MG63 (cell line): ENCODE measurements around the gene FGGY. TPM values are rescaled to one million over a fixed set of nuclear protein-coding genes. Genes with fewer than 3 reads are reported as not detected.
A peak's percentile ranks its signal among the peaks of the same experiment; 100 is the strongest.

Experiments used
- DNase-seq: peaks from one replicate; pipeline ENCODE4 v3.0.0-alpha.2; 2020
- H3K27me3 ChIP-seq: fragments of 250-450 bp; sonication (Bioruptor Pico); 2 replicates; pipeline ENCODE4 v1.5.1; 2020; ENCODE audit warnings: mild to moderate bottlenecking, moderate library complexity
- H3K36me3 ChIP-seq: fragments of 250-450 bp; sonication (Bioruptor Pico); 2 replicates; pipeline ENCODE4 v1.5.1; 2020; ENCODE audit warnings: mild to moderate bottlenecking, moderate library complexity
- H3K4me3 ChIP-seq: fragments of 250-450 bp; sonication (Bioruptor Pico); 2 replicates; pipeline ENCODE4 v1.5.1; 2020; ENCODE audit warnings: mild to moderate bottlenecking, moderate library complexity
- H3K9me3 ChIP-seq: fragments of 250-450 bp; sonication (Bioruptor Pico); 2 replicates; pipeline ENCODE4 v1.5.1; 2020; ENCODE audit warnings: mild to moderate bottlenecking, moderate library complexity
- total RNA-seq: library from RNA; depleted of rRNA; stranded (reverse); fragments of >200 nt; shearing (Covaris generic); gene quantifications from 2 replicates; pipeline ENCODE4 v1.2.3, GENCODE V29; 2014; ENCODE audit warnings: low replicate concordance

The FGGY gene
- total RNA-seq, 1 experiment from 2014 or later = 15.4 TPM

GRCh38 chr1:59429656-59430055 lies 132.8 kb downstream of the FGGY start:
- Histone ChIP-seq H3K9me3 (no peaks in the 10 kb centered on the region), H3K4me3 (no peak overlapping the region), H3K27me3 (no peaks in the 10 kb centered on the region), H3K36me3 (no peaks in the 10 kb centered on the region)
- DNase-seq = no peak

GRCh38 chr1:59431566-59432294 lies 134.8 kb downstream of the FGGY start:
- Histone ChIP-seq H3K27me3 (no peaks in the 10 kb centered on the region), H3K36me3 (no peaks in the 10 kb centered on the region), H3K4me3 (no peak overlapping the region), H3K9me3 (no peaks in the 10 kb centered on the region)
- DNase-seq = no peak

GRCh38 chr1:59432531-59433439 lies 135.9 kb downstream of the FGGY start:
- Histone ChIP-seq H3K4me3 (no peak overlapping the region), H3K36me3 (no peaks in the 10 kb centered on the region), H3K27me3 (no peaks in the 10 kb centered on the region), H3K9me3 (no peaks in the 10 kb centered on the region)
- DNase-seq = no peak

- peak; percentile 79 for DNase-seq
- Histone ChIP-seq H3K4me3 (no peak overlapping the region), H3K9me3 (no peaks in the 10 kb centered on the region), H3K27me3 (no peaks in the 10 kb centered on the region), H3K36me3 (no peaks in the 10 kb centered on the region)
Observed at GRCh38 chr1:59433440-59433813, 136.5 kb downstream of the FGGY start.

GRCh38 chr1:59434336-59434735 lies 137.4 kb downstream of the FGGY start:
- peak; percentile 76 for DNase-seq
- Histone ChIP-seq H3K9me3 (no peaks in the 10 kb centered on the region), H3K4me3 (no peak overlapping the region), H3K36me3 (no peaks in the 10 kb centered on the region), H3K27me3 (no peaks in the 10 kb centered on the region)

- Histone ChIP-seq H3K4me3 (no peak overlapping the region), H3K27me3 (no peaks in the 10 kb centered on the region), H3K9me3 (no peaks in the 10 kb centered on the region), H3K36me3 (no peaks in the 10 kb centered on the region)
- no peak for DNase-seq
Observed at GRCh38 chr1:59436637-59437036, 139.7 kb downstream of the FGGY start.

GRCh38 chr1:59438058-59438560 lies 141.2 kb downstream of the FGGY start:
- no peak overlapping the region for H3K4me3 ChIP-seq
- no peaks in the 10 kb centered on the region for H3K9me3 ChIP-seq
- no peak for DNase-seq
- H3K27me3 ChIP-seq = no peaks in the 10 kb centered on the region
- no peaks in the 10 kb centered on the region for H3K36me3 ChIP-seq

GRCh38 chr1:59442492-59442891 lies 145.6 kb downstream of the FGGY start:
- H3K4me3 ChIP-seq = no peak overlapping the region
- no peak for DNase-seq
- H3K36me3 ChIP-seq = no peaks in the 10 kb centered on the region
- no peaks in the 10 kb centered on the region for H3K9me3 ChIP-seq
- H3K27me3 ChIP-seq = no peaks in the 10 kb centered on the region

- Histone ChIP-seq H3K4me3 (no peak overlapping the region), H3K36me3 (no peaks in the 10 kb centered on the region), H3K9me3 (no peaks in the 10 kb centered on the region), H3K27me3 (no peaks in the 10 kb centered on the region)
- peak; percentile 35 for DNase-seq
Observed at GRCh38 chr1:59443310-59443709, 146.4 kb downstream of the FGGY start.

GRCh38 chr1:59444520-59444919 lies 147.6 kb downstream of the FGGY start:
- H3K9me3 ChIP-seq = no peaks in the 10 kb centered on the region
- H3K27me3 ChIP-seq = no peaks in the 10 kb centered on the region
- no peaks in the 10 kb centered on the region for H3K36me3 ChIP-seq
- no peak overlapping the region for H3K4me3 ChIP-seq
- no peak for DNase-seq

- peak; percentile 79 for DNase-seq
- H3K36me3 ChIP-seq = no peaks in the 10 kb centered on the region
- no peaks in the 10 kb centered on the region for H3K27me3 ChIP-seq
- no peak overlapping the region for H3K4me3 ChIP-seq
- H3K9me3 ChIP-seq = no peaks in the 10 kb centered on the region
Observed at GRCh38 chr1:59445040-59445439, 148.1 kb downstream of the FGGY start.

- H3K27me3 ChIP-seq = no peaks in the 10 kb centered on the region
- H3K36me3 ChIP-seq = no peaks in the 10 kb centered on the region
- no peak overlapping the region for H3K4me3 ChIP-seq
- peak; percentile 31 for DNase-seq
- no peaks in the 10 kb centered on the region for H3K9me3 ChIP-seq
Observed at GRCh38 chr1:59446257-59446901, 149.5 kb downstream of the FGGY start.

GRCh38 chr1:59452026-59452425 lies 155.1 kb downstream of the FGGY start:
- Histone ChIP-seq H3K4me3 (no peak overlapping the region), H3K27me3 (no peaks in the 10 kb centered on the region), H3K36me3 (no peaks in the 10 kb centered on the region), H3K9me3 (no peaks in the 10 kb centered on the region)
- no peak for DNase-seq

- Histone ChIP-seq H3K9me3 (no peaks in the 10 kb centered on the region), H3K27me3 (no peaks in the 10 kb centered on the region), H3K4me3 (no peak overlapping the region), H3K36me3 (no peaks in the 10 kb centered on the region)
- DNase-seq = no peak
Observed at GRCh38 chr1:59452559-59452958, 155.7 kb downstream of the FGGY start.

- Histone ChIP-seq H3K27me3 (no peaks in the 10 kb centered on the region), H3K36me3 (no peaks in the 10 kb centered on the region), H3K9me3 (no peaks in the 10 kb centered on the region), H3K4me3 (no peak overlapping the region)
- peak; percentile 26 for DNase-seq
Observed at GRCh38 chr1:59453297-59453968, 156.5 kb downstream of the FGGY start.

GRCh38 chr1:59455206-59455605 lies 158.3 kb downstream of the FGGY start:
- no peak for DNase-seq
- Histone ChIP-seq H3K36me3 (no peaks in the 10 kb centered on the region), H3K4me3 (no peak overlapping the region), H3K27me3 (no peaks in the 10 kb centered on the region), H3K9me3 (no peaks in the 10 kb centered on the region)

- Histone ChIP-seq H3K4me3 (no peak overlapping the region), H3K9me3 (no peaks in the 10 kb centered on the region), H3K27me3 (no peaks in the 10 kb centered on the region), H3K36me3 (no peaks in the 10 kb centered on the region)
- no peak for DNase-seq
Observed at GRCh38 chr1:59457786-59458185, 160.9 kb downstream of the FGGY start.
